ENCODE data around the gene SYCP3. TPM values are rescaled to one million over a fixed set of nuclear protein-coding genes. Genes with fewer than 3 reads are reported as not detected.

Gene SYCP3
- total and polyA plus RNA-seq, 2 donors (not counting 1 experiment from before 2014, with no cell fraction given): 0.02 to 0.17 TPM

DNA sequence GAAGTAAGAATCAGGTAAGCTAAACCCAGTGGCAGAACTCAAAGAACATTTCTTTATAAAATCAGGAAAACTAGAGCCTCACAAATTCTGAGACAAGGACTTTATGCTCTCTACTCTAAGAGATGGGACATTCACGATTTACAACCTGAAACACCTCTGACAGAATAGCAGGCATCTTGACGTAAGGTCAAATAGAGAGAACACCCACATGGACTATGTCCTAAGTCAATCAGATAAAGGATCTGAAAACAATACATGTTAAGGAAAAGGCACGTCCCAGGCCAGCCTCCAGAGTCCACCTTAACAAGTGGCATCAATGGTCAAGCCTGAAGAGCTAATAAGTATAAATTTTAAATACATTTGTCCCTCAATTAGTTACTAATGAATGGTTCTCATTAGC, 39.9 kb upstream of the SYCP3 start:
- TF ChIP-seq EZH2 (IDR thresholded peaks at IDR 0.05; ENCODE audit: low read length, missing control alignments): no peak
- TF ChIP-seq, protein P1, sequence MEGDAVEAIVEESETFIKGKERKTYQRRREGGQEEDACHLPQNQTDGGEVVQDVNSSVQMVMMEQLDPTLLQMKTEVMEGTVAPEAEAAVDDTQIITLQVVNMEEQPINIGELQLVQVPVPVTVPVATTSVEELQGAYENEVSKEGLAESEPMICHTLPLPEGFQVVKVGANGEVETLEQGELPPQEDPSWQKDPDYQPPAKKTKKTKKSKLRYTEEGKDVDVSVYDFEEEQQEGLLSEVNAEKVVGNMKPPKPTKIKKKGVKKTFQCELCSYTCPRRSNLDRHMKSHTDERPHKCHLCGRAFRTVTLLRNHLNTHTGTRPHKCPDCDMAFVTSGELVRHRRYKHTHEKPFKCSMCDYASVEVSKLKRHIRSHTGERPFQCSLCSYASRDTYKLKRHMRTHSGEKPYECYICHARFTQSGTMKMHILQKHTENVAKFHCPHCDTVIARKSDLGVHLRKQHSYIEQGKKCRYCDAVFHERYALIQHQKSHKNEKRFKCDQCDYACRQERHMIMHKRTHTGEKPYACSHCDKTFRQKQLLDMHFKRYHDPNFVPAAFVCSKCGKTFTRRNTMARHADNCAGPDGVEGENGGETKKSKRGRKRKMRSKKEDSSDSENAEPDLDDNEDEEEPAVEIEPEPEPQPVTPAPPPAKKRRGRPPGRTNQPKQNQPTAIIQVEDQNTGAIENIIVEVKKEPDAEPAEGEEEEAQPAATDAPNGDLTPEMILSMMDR (conservative IDR thresholded peaks at IDR 0.05 in 1 of 2, IDR thresholded peaks at IDR 0.05 in 1 of 2; ENCODE audit: low read depth in 1 of 2, low read length in 2 of 2): no peak
- Histone ChIP-seq H3K4me3 (replicated peaks in 1 of 4; ENCODE audit: control extremely low read depth in 1 of 4, insufficient read depth in 1 of 4, low read depth in 3 of 4, low read length in 4 of 4) (no peak overlapping the region), H3K4me1 (ENCODE audit: control insufficient read depth, extremely low read depth, insufficient read depth, low read length) (peaks cover 7% of the 10 kb centered on the region), H3K9ac (ENCODE audit: insufficient read depth, low read length) (no peak overlapping the region), H4K20me1 (ENCODE audit: control insufficient read depth, extremely low read depth, insufficient read depth, low read length) (no peaks in the 10 kb centered on the region), H3K27ac (ENCODE audit: insufficient read depth, low read length) (no peak overlapping the region), H3K79me2 (ENCODE audit: control insufficient read depth, insufficient read depth, low read length) (no peaks in the 10 kb centered on the region), H3K27me3 (ENCODE audit: control insufficient read depth, insufficient read depth, low read length) (no peaks in the 10 kb centered on the region), H3K9me3 (ENCODE audit: control insufficient read depth, insufficient read depth, low read depth, low read length) (no peaks in the 10 kb centered on the region), H3K4me2 (ENCODE audit: extremely low read depth, insufficient read depth, low read length) (no peak overlapping the region), H3K36me3 (ENCODE audit: control insufficient read depth, insufficient read depth, low read length) (peaks cover 1% of the 10 kb centered on the region), H2AFZ (ENCODE audit: low read length) (no peak overlapping the region)
- no peak for DNase-seq (ENCODE audit: low read depth in 2 of 2)

DNA sequence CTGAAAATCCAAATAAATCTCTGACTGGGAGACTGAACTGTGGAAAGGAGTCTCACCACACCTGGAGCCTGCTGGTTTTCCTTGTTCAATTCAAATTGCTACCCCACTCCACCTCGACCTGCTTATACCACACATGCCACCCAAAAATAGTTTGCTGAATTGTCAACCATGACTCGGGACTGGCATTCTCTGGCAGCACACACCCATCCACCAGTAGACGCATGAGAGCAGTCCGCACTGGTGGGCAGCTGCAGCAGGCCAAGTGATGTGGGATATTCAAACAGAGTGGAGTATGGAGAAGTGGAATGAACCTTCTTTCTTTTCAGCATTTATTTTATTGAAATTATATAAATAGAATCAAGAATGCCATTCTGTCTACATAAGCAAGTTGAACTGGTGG, 38.7 kb upstream of the SYCP3 start:
- H3K36me3 ChIP-seq (ENCODE audit: control insufficient read depth, insufficient read depth, low read length): peaks cover 1% of the 10 kb centered on the region
- H4K20me1 ChIP-seq (ENCODE audit: control insufficient read depth, extremely low read depth, insufficient read depth, low read length): no peaks in the 10 kb centered on the region
- H3K4me3 ChIP-seq (replicated peaks in 1 of 4; ENCODE audit: control extremely low read depth in 1 of 4, insufficient read depth in 1 of 4, low read depth in 3 of 4, low read length in 4 of 4): no peak overlapping the region
- no peaks in the 10 kb centered on the region for H3K9me3 ChIP-seq (ENCODE audit: control insufficient read depth, insufficient read depth, low read depth, low read length)
- no peak for TF ChIP-seq EZH2 (IDR thresholded peaks at IDR 0.05; ENCODE audit: low read length, missing control alignments)
- TF ChIP-seq, protein P1 (conservative IDR thresholded peaks at IDR 0.05 in 1 of 2, IDR thresholded peaks at IDR 0.05 in 1 of 2; ENCODE audit: low read depth in 1 of 2, low read length in 2 of 2): no peak
- no peak overlapping the region for H3K27ac ChIP-seq (ENCODE audit: insufficient read depth, low read length)
- no peak overlapping the region for H3K9ac ChIP-seq (ENCODE audit: insufficient read depth, low read length)
- no peaks in the 10 kb centered on the region for H3K27me3 ChIP-seq (ENCODE audit: control insufficient read depth, insufficient read depth, low read length)
- DNase-seq (ENCODE audit: low read depth in 2 of 2): no peak
- no peaks in the 10 kb centered on the region for H3K79me2 ChIP-seq (ENCODE audit: control insufficient read depth, insufficient read depth, low read length)
- H3K4me1 ChIP-seq (ENCODE audit: control insufficient read depth, extremely low read depth, insufficient read depth, low read length): peaks cover 6% of the 10 kb centered on the region
- H3K4me2 ChIP-seq (ENCODE audit: extremely low read depth, insufficient read depth, low read length): no peak overlapping the region
- H2AFZ ChIP-seq (ENCODE audit: low read length): no peak overlapping the region

DNA sequence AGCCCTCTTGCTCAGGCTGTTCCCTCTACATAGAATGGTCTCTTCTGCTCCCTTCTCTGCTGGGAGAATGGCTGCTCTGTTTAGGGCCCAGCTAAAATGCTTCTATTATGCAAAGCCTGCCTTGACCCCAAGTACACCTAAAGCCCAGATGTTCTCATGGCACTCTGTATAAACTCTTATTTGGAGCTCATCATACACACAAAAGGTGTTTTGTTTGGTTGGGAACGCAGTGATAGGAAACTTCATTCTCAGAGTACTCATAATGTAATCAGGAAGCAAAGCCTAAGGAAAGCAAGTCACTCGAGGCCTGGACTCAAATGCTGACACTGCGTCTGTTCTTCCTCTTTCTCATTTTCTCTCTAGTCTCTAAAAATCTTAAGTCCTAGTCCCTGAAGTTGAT, 38.2 kb upstream of the SYCP3 start:
- Histone ChIP-seq H3K9ac (ENCODE audit: insufficient read depth, low read length) (no peak overlapping the region), H2AFZ (ENCODE audit: low read length) (no peak overlapping the region), H3K79me2 (ENCODE audit: control insufficient read depth, insufficient read depth, low read length) (no peaks in the 10 kb centered on the region), H3K9me3 (ENCODE audit: control insufficient read depth, insufficient read depth, low read depth, low read length) (no peaks in the 10 kb centered on the region), H3K27me3 (ENCODE audit: control insufficient read depth, insufficient read depth, low read length) (no peaks in the 10 kb centered on the region), H4K20me1 (ENCODE audit: control insufficient read depth, extremely low read depth, insufficient read depth, low read length) (no peaks in the 10 kb centered on the region), H3K4me1 (ENCODE audit: control insufficient read depth, extremely low read depth, insufficient read depth, low read length) (peaks cover under 1% of the 10 kb centered on the region), H3K36me3 (ENCODE audit: control insufficient read depth, insufficient read depth, low read length) (peaks cover 1% of the 10 kb centered on the region), H3K27ac (ENCODE audit: insufficient read depth, low read length) (no peak overlapping the region), H3K4me3 (replicated peaks in 1 of 4; ENCODE audit: control extremely low read depth in 1 of 4, insufficient read depth in 1 of 4, low read depth in 3 of 4, low read length in 4 of 4) (no peak overlapping the region), H3K4me2 (ENCODE audit: extremely low read depth, insufficient read depth, low read length) (no peak overlapping the region)
- no peak for DNase-seq (ENCODE audit: low read depth in 2 of 2)
- no peak for TF ChIP-seq EZH2 (IDR thresholded peaks at IDR 0.05; ENCODE audit: low read length, missing control alignments)
- TF ChIP-seq, protein P1 (conservative IDR thresholded peaks at IDR 0.05 in 1 of 2, IDR thresholded peaks at IDR 0.05 in 1 of 2; ENCODE audit: low read depth in 1 of 2, low read length in 2 of 2): no peak
